H1 (cell line): ENCODE measurements around the gene GSE1. TPM values are rescaled to one million over a fixed set of nuclear protein-coding genes. Genes with fewer than 3 reads are reported as not detected.

Experiments used
- BRCA1 ChIP-seq: IDR thresholded peaks from 2 replicates; pipeline ENCODE4 v1.6.1; 2012; ENCODE audit warnings: low read depth, low read length, improper control_type of control experiment
- CREB1 ChIP-seq: IDR thresholded peaks from 2 replicates; pipeline ENCODE4 v1.6.1; 2012; ENCODE audit warnings: inconsistent platforms
- EGR1 ChIP-seq: IDR thresholded peaks from 2 replicates; pipeline ENCODE4 v1.6.1; 2011; ENCODE audit warnings: low read depth, low read length, borderline replicate concordance
- GABPA ChIP-seq: IDR thresholded peaks from 2 replicates; pipeline ENCODE4 v1.6.1; 2011; ENCODE audit warnings: mild to moderate bottlenecking, low read length, moderate library complexity, borderline replicate concordance; ENCODE audit not compliant: insufficient read depth
- HDAC2 ChIP-seq, 2 experiments: fragments of 300-600 bp in 1 of 2; sonication (generic) in 1 of 2; IDR thresholded peaks; 2 replicates each; pipeline ENCODE4 v1.6.1; 2011 to 2012; ENCODE audit warnings: low read depth in 2 of 2, low read length in 2 of 2, mild to moderate bottlenecking in 2 of 2, moderate library complexity in 2 of 2, borderline replicate concordance in 1 of 2, inconsistent platforms in 1 of 2
- SRF ChIP-seq: IDR thresholded peaks from 2 replicates; pipeline ENCODE4 v1.6.1; 2011; ENCODE audit warnings: mild to moderate bottlenecking, low read depth, low read length, moderate library complexity
- polyA plus RNA-seq, 7 experiments: library from polyadenylated mRNA; depleted of rRNA in 3 of 7; stranded (reverse) in 5 of 7; unstranded in 2 of 7; fragments of >200 nt in 5 of 7; fragments of 200-250 nt in 2 of 7; gene quantifications; 1 replicate in 5 of 7; 2 replicates in 1 of 7; 4 replicates in 1 of 7; pipeline versions ENCODE4 v1.2.1 to v1.2.3, GENCODE V29; 2011 to 2013; ENCODE audit warnings: missing spikeins in 2 of 7, mixed read lengths in 2 of 7
- total RNA-seq: library from RNA; stranded (reverse); fragmentation: NEBNext Ultra II Directional; extraction: Animal tissue kit (Norgen Biotek cat#: 25700); gene quantifications from 2 replicates; pipeline ENCODE4 v1.2.1, GENCODE V29; 2021

Gene GSE1
- total and polyA plus RNA-seq, 2 of the 8 experiments (the other 6 are each of a cell fraction or from before 2014, with no cell fraction given), result 26.0 to 65.6 TPM

DNA sequence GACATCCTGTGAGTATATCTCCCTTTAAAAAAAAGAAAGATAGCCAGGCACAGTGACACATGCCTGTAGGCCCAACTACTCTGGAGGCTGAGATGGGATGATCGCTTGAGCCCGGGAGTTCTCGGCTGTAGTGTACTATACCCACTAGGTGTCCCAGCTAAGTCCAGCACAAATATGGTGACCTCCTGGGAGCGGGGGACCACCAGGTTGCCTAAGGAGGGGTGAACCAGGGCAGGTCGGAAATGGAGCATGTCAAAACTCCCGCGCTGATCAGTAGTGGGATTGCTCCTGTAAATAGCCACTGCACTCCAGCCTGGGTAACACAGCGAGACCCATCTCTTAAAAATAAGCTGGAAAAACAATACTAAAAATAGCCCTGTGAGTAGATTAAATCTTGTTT, 46.2 kb downstream of the GSE1 start (continued):
- TF ChIP-seq SRF, result no peak
- TF ChIP-seq HDAC2 (IDR thresholded peaks at IDR 0.05; ENCODE audit: borderline replicate concordance in 1 of 2, low read depth in 2 of 2, low read length in 2 of 2), result no peak
- no peak for TF ChIP-seq GABPA
- no peak for TF ChIP-seq EGR1
- TF ChIP-seq CREB1, result no peak
- TF ChIP-seq BRCA1, result no peak
